IgD-negative memory B cell (primary cell): ENCODE results near the gene THRB. TPM values are rescaled to one million over a fixed set of nuclear protein-coding genes. Genes with fewer than 3 reads are reported as not detected.

Source experiments
- H3K27ac Mint-ChIP-seq, 3 donors: one replicate each; pipeline ENCODE4 v1.8.0; 2020 to 2022; ENCODE audit warnings: mild to moderate bottlenecking in 3 of 3, mixed read lengths in 3 of 3, moderate library complexity in 1 of 3
- H3K27me3 Mint-ChIP-seq: one replicate; pipeline ENCODE4 v1.8.0; 2021; ENCODE audit warnings: mixed read lengths
- H3K36me3 Mint-ChIP-seq: one replicate; pipeline ENCODE4 v1.8.0; 2020; ENCODE audit warnings: mild to moderate bottlenecking, mixed read lengths
- H3K4me1 Mint-ChIP-seq, 3 donors: one replicate each; pipeline ENCODE4 v1.8.0; 2020 to 2022; ENCODE audit warnings: mixed read lengths in 3 of 3, mild to moderate bottlenecking in 1 of 3
- H3K4me3 Mint-ChIP-seq, 4 donors: one replicate each; pipeline ENCODE4 v1.8.0; 2020 to 2022; ENCODE audit warnings: mild to moderate bottlenecking in 4 of 4, mixed read lengths in 4 of 4, moderate library complexity in 3 of 4
- H3K9me3 Mint-ChIP-seq, 3 donors: one replicate each; pipeline ENCODE4 v1.8.0; 2020 to 2021; ENCODE audit warnings: mixed read lengths in 3 of 3, mild to moderate bottlenecking in 1 of 3
- polyA plus RNA-seq: library from polyadenylated mRNA; unstranded; fragments of 300-500 nt; fragmentation: Illumina TruSeq; gene quantifications from one replicate; pipeline ENCODE4 v1.2.3, GENCODE V29; 2021

THRB gene
- polyA plus RNA-seq, 1 donor from 2014 or later: 0.38 TPM

DNA sequence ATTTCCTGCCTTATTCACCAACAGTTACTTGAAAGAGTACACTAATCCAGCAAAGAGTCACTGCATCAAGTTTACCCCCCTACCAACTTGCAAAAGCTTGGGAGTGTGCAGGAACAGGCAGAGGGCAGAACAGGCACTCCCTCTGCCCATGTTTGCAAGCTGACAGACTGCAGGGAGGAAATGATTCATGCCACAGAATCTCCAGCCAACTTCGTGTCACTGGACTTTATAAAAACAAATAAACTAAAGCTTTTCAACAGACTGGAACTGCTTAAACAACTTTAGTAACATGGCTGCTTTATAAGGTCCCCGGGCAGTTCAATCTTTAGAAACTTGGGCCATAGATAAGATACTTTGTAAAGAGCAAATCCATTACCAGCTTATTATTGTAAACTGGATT lies 129.5 kb downstream of the THRB start:
- Mint-ChIP-seq H3K4me3 (no peak overlapping the region), H3K27ac (no peak overlapping the region), H3K36me3 (no peaks in the 10 kb centered on the region), H3K4me1 (no peaks in the 10 kb centered on the region), H3K27me3 (peaks cover 2% of the 10 kb centered on the region), H3K9me3 (peaks cover 0 to 2% (median 0%) of the 10 kb centered on the region in 3 donors)

DNA sequence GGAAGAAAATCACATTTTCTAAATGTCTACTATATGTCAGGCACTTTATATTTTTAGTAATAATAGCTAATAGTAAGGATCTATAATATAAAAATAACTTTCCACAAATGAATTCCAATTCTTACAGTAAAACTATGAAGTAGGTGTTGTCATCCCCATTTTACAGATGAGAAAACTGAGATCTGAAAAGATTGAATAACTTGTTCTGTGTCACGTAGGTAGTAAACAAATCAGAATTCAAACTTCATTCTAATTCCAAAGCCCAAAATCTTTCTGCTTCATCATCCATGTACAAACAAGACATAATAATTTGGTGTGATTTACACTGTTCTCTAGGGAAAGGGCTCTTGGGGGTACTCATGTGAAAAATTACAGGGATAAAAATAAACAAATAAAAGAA lies 130.3 kb downstream of the THRB start:
- H3K9me3 Mint-ChIP-seq: peaks cover 0 to 4% (median 0%) of the 10 kb centered on the region in 3 donors
- no peaks in the 10 kb centered on the region for H3K4me1 Mint-ChIP-seq
- H3K36me3 Mint-ChIP-seq: no peaks in the 10 kb centered on the region
- peak overlapping the region in 1 of 3 donors; percentile 2 for H3K27ac Mint-ChIP-seq
- peaks cover 2% of the 10 kb centered on the region for H3K27me3 Mint-ChIP-seq
- no peak overlapping the region for H3K4me3 Mint-ChIP-seq

DNA sequence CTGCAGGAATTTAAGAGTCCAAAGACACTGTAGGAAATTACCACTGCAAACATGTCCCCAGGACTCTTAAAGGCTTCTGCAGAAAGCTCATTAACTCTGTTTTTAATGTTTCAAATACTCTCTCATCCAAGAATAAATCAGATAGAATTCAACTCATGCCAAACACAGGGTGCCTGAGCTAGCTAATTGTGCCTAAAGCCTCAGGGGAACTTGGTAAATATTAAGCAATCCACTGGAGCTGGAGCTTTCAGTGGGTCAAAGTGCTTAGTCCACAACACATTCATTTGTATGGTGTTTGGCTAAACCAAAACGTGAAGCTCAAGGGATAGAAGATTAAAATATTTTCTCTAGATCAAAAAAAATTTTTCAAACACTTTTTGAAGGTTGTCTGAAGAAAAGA lies 131.4 kb downstream of the THRB start:
- peaks cover 0 to 1% (median 0%) of the 10 kb centered on the region in 3 donors for H3K9me3 Mint-ChIP-seq
- no peaks in the 10 kb centered on the region for H3K4me1 Mint-ChIP-seq
- peaks cover 2% of the 10 kb centered on the region for H3K27me3 Mint-ChIP-seq
- H3K4me3 Mint-ChIP-seq: no peak overlapping the region
- H3K36me3 Mint-ChIP-seq: no peaks in the 10 kb centered on the region
- no peak overlapping the region for H3K27ac Mint-ChIP-seq

DNA sequence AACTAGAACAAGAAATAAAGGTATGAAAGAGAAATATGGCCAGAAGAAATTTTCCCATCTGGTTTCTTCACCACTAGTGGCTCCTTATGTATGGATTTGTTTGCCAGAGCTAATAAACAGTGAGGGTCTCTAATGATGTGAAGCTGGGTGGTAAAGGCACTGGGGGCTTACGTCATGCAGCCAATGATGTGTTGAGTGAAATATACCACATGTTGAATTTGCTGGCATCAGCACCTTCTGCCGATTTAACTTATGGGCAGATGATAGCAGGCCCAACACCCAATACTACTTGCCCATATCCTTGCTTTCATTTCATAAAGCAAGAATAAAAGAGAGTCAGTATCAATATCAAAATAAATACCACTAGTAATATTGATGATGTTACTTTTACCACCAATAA lies 133.0 kb downstream of the THRB start:
- H3K36me3 Mint-ChIP-seq: no peaks in the 10 kb centered on the region

GRCh38 chr3:24360957-24361356 lies 133.7 kb downstream of the THRB start:
- Mint-ChIP-seq H3K36me3 (no peaks in the 10 kb centered on the region), H3K27ac (no peak overlapping the region), H3K9me3 (peaks cover 0 to 1% (median 0%) of the 10 kb centered on the region in 3 donors), H3K4me3 (no peak overlapping the region), H3K27me3 (peaks cover 2% of the 10 kb centered on the region), H3K4me1 (no peaks in the 10 kb centered on the region)

More for the DNA sequence above, 133.0 kb downstream of the THRB start:
- Mint-ChIP-seq H3K27ac (no peak overlapping the region), H3K4me3 (no peak overlapping the region), H3K27me3 (peaks cover 2% of the 10 kb centered on the region), H3K9me3 (peaks cover 0 to 1% (median 0%) of the 10 kb centered on the region in 3 donors), H3K4me1 (no peaks in the 10 kb centered on the region)

GRCh38 chr3:24359645-24360462 lies 134.8 kb downstream of the THRB start:
- Mint-ChIP-seq H3K36me3 (no peaks in the 10 kb centered on the region), H3K27me3 (peaks cover 2% of the 10 kb centered on the region), H3K4me3 (no peak overlapping the region), H3K27ac (no peak overlapping the region), H3K4me1 (no peaks in the 10 kb centered on the region), H3K9me3 (peaks cover 0 to 3% (median 0%) of the 10 kb centered on the region in 3 donors)

GRCh38 chr3:24359102-24359501 lies 135.5 kb downstream of the THRB start:
- no peaks in the 10 kb centered on the region for H3K36me3 Mint-ChIP-seq
- H3K27me3 Mint-ChIP-seq: peaks cover 2% of the 10 kb centered on the region
- no peak overlapping the region for H3K4me3 Mint-ChIP-seq
- H3K4me1 Mint-ChIP-seq: no peaks in the 10 kb centered on the region
- peaks cover 0 to 4% (median 0%) of the 10 kb centered on the region in 3 donors for H3K9me3 Mint-ChIP-seq
- no peak overlapping the region for H3K27ac Mint-ChIP-seq

- H3K4me3 Mint-ChIP-seq: no peak overlapping the region
- no peaks in the 10 kb centered on the region for H3K4me1 Mint-ChIP-seq
- H3K27me3 Mint-ChIP-seq: no peaks in the 10 kb centered on the region
- H3K27ac Mint-ChIP-seq: no peak overlapping the region
- H3K36me3 Mint-ChIP-seq: no peaks in the 10 kb centered on the region
- peaks cover 0 to 4% (median 2%) of the 10 kb centered on the region in 3 donors for H3K9me3 Mint-ChIP-seq
Measured at GRCh38 chr3:24357635-24358034, 137.0 kb downstream of the THRB start.

DNA sequence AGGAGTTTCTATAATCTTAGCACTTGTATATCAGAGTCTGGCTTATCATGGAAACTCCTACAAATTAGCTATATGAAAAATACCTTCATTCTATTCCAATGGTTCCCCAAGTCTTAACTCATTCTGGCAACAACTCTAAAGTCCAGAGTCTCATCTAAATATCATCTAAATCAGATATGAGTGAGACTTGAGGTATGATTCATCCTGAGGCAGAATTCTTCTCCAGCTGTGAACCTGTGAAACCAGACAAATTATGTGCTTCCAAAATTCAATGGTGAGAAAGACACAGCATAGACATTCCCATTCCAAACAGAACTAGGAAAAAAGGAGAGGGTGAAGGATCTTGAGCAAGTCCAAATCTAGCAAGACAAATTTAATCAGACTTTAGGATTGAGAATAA lies 138.8 kb downstream of the THRB start:
- H3K27me3 Mint-ChIP-seq: no peaks in the 10 kb centered on the region
- no peaks in the 10 kb centered on the region for H3K36me3 Mint-ChIP-seq
- no peak overlapping the region for H3K4me3 Mint-ChIP-seq

GRCh38 chr3:24354230-24354629 lies 140.4 kb downstream of the THRB start:
- Mint-ChIP-seq H3K36me3 (no peaks in the 10 kb centered on the region), H3K4me3 (no peak overlapping the region), H3K4me1 (no peaks in the 10 kb centered on the region), H3K27ac (no peak overlapping the region), H3K9me3 (peaks cover 0 to 3% (median 2%) of the 10 kb centered on the region in 3 donors), H3K27me3 (no peaks in the 10 kb centered on the region)

More for the DNA sequence above, 138.8 kb downstream of the THRB start:
- H3K4me1 Mint-ChIP-seq: no peaks in the 10 kb centered on the region
- no peak overlapping the region for H3K27ac Mint-ChIP-seq
- H3K9me3 Mint-ChIP-seq: peaks cover 0 to 4% (median 2%) of the 10 kb centered on the region in 3 donors

DNA sequence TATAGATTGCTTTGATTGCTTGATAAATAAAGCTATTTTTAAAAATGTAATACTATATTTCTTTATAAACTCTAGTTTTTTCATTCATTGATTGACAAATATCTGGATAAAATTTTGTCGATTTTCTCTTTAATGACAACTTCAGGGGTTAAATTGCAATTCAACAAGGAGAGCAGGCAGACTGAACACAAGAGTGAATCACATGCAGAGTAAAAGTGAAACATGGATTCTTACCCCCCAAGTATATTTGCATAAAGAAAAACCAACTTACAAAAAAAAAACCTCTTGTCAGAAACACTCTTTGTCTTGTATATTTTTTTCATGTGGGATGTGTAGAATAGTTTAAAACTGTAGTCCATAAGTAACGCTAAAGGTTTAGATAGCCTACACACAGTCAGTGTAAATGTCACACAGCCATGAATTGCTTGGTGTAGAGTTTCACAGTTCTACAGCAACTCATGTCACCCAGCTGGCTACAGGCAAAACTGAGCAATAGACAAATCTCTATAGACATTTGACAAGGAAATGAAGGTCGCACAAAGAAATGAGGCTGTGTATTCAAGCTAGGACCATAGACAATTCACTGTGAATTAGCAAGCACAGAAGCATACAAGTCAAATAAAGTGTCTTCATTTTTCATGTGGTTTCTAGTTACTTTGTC lies 141.6 kb downstream of the THRB start:
- Mint-ChIP-seq H3K27ac (no peak overlapping the region), H3K36me3 (no peaks in the 10 kb centered on the region), H3K9me3 (peaks cover 0 to 3% (median 2%) of the 10 kb centered on the region in 3 donors), H3K27me3 (no peaks in the 10 kb centered on the region), H3K4me3 (no peak overlapping the region), H3K4me1 (no peaks in the 10 kb centered on the region)

GRCh38 chr3:24351779-24352469 lies 142.7 kb downstream of the THRB start:
- peaks cover 0 to 3% (median 2%) of the 10 kb centered on the region in 3 donors for H3K9me3 Mint-ChIP-seq
- H3K36me3 Mint-ChIP-seq: no peaks in the 10 kb centered on the region
- no peaks in the 10 kb centered on the region for H3K4me1 Mint-ChIP-seq
- H3K27ac Mint-ChIP-seq: no peak overlapping the region
- H3K4me3 Mint-ChIP-seq: no peak overlapping the region
- H3K27me3 Mint-ChIP-seq: no peaks in the 10 kb centered on the region

DNA sequence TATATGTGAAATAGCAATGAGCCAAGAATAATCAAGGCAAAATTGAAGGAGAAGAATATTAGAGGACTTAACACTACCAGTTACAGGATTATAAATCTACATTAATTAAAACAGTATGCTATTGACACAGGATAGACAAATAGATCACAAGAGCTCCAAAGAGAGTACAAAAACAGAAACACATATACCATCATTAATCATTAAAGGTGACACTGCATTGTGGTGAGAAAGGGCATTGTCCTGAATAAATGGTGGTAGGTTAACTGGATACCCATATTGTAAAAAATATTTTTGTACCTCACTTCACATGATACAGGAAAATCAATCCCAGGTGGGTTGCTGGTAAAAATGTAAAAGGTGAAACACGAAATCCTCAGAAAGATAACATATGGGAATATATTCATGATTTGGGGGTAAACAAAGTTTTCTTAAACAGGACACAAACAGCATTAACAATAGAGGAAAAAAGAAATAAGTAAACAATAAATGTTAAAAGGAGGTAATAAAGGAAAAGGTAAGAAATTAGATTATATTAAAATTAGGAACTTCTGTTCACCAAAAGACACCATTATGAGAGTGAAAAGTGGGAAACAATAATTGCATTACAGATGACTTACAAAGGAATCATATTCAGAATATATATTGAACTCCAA lies 145.2 kb downstream of the THRB start:
- Mint-ChIP-seq H3K4me1 (no peaks in the 10 kb centered on the region), H3K36me3 (no peaks in the 10 kb centered on the region), H3K4me3 (no peak overlapping the region), H3K27me3 (no peaks in the 10 kb centered on the region), H3K27ac (no peak overlapping the region), H3K9me3 (peaks cover 0 to 2% (median 0%) of the 10 kb centered on the region in 3 donors)

DNA sequence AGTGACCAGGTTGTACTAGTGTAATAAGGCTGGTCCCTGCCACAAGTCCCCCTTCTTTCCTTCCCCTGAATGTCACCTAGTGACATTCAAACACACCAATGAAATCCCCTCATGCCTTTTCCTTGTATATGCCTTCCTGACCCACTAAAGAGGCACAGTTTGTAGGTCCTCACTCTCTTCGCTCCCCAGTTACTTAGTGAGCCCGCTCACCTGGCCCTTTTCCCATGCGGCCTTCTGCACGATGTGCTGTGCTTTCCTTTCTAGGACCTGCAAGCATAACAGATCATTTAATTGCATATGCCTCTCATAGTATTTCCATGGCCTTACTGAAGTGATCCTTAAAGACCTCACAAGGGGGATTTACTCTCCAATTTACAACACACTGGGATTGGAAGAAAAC lies 146.3 kb downstream of the THRB start:
- no peak overlapping the region for H3K27ac Mint-ChIP-seq
- no peaks in the 10 kb centered on the region for H3K36me3 Mint-ChIP-seq

More for the DNA sequence above, 146.3 kb downstream of the THRB start:
- Mint-ChIP-seq H3K9me3 (peaks cover 0 to 2% (median 0%) of the 10 kb centered on the region in 3 donors), H3K4me1 (no peaks in the 10 kb centered on the region), H3K27me3 (no peaks in the 10 kb centered on the region), H3K4me3 (no peak overlapping the region)
